H9 (cell line): ENCODE data around the gene LRRC15. TPM values are rescaled to one million over a fixed set of nuclear protein-coding genes. Genes with fewer than 3 reads are reported as not detected.

Experiments
- DNase-seq: peaks from one replicate; pipeline ENCODE4 v3.0.0-alpha.2; 2017
- H2AFZ ChIP-seq: one replicate; pipeline ENCODE4 v1.6.1; 2013; ENCODE audit warnings: mild to moderate bottlenecking, low read length, control low read depth, moderate library complexity
- H2AK5ac ChIP-seq: 2 replicates; pipeline ENCODE4 v1.6.1; 2013; ENCODE audit warnings: low read length, control low read depth, mixed read lengths; ENCODE audit not compliant: insufficient read length
- H2BK120ac ChIP-seq: one replicate; pipeline ENCODE4 v1.6.1; 2013; ENCODE audit warnings: low read depth, mild to moderate bottlenecking, low read length, control low read depth, inconsistent platforms; ENCODE audit not compliant: poor library complexity, severe bottlenecking
- H2BK12ac ChIP-seq: 2 replicates; pipeline ENCODE4 v1.6.1; 2013; ENCODE audit warnings: low read length, control low read depth, mixed read lengths, low read depth; ENCODE audit not compliant: insufficient read length
- H2BK15ac ChIP-seq: 2 replicates; pipeline ENCODE4 v1.6.1; 2013; ENCODE audit warnings: low read depth, low read length, control low read depth
- H2BK20ac ChIP-seq: one replicate; pipeline ENCODE4 v1.6.1; 2013; ENCODE audit warnings: low read depth, mild to moderate bottlenecking, low read length, control low read depth, inconsistent platforms; ENCODE audit not compliant: poor library complexity, severe bottlenecking
- H2BK5ac ChIP-seq: 2 replicates; pipeline ENCODE4 v1.6.1; 2013; ENCODE audit warnings: low read length, control low read depth, mixed read lengths; ENCODE audit not compliant: insufficient read length
- H3K14ac ChIP-seq: 2 replicates; pipeline ENCODE4 v1.6.1; 2013; ENCODE audit warnings: low read length, control low read depth; ENCODE audit not compliant: insufficient read depth
- H3K18ac ChIP-seq: 2 replicates; pipeline ENCODE4 v1.6.1; 2013; ENCODE audit warnings: low read depth, mild to moderate bottlenecking, mixed read lengths, low read length, control low read depth; ENCODE audit not compliant: insufficient read length
- H3K23ac ChIP-seq: 2 replicates; pipeline ENCODE4 v1.6.1; 2013; ENCODE audit warnings: low read length, control low read depth, mixed read lengths, low read depth; ENCODE audit not compliant: insufficient read length
- H3K23me2 ChIP-seq: 2 replicates; pipeline ENCODE4 v1.6.1; 2013; ENCODE audit warnings: low read depth, mild to moderate bottlenecking, mixed read lengths, low read length, control low read depth; ENCODE audit not compliant: insufficient read length, poor library complexity, severe bottlenecking
- H3K27ac ChIP-seq: 2 replicates; pipeline ENCODE4 v1.5.1; 2013; ENCODE audit warnings: low read length, control low read depth, mixed read lengths, low read depth; ENCODE audit not compliant: insufficient read length
- H3K27me3 ChIP-seq: 2 replicates; pipeline ENCODE4 v1.6.1; 2013; ENCODE audit warnings: low read length, control low read depth, inconsistent platforms; ENCODE audit not compliant: insufficient read depth
- H3K4ac ChIP-seq: 2 replicates; pipeline ENCODE4 v1.6.1; 2013; ENCODE audit warnings: low read depth, mild to moderate bottlenecking, control low read depth, inconsistent platforms, low read length, moderate library complexity
- H3K4me1 ChIP-seq: 2 replicates; pipeline ENCODE4 v1.6.1; 2013; ENCODE audit warnings: low read length, control low read depth, inconsistent platforms; ENCODE audit not compliant: insufficient read depth
- H3K4me2 ChIP-seq: 2 replicates; pipeline ENCODE4 v1.6.1; 2013; ENCODE audit warnings: low read length, control low read depth, mixed read lengths; ENCODE audit not compliant: insufficient read length, insufficient read depth
- H3K56ac ChIP-seq: 2 replicates; pipeline ENCODE4 v1.6.1; 2013; ENCODE audit warnings: low read depth, mild to moderate bottlenecking, mixed read lengths, low read length, control low read depth; ENCODE audit not compliant: insufficient read length
- H3K79me1 ChIP-seq: 2 replicates; pipeline ENCODE4 v1.6.1; 2013; ENCODE audit warnings: low read depth, mild to moderate bottlenecking, moderate library complexity, low read length, control low read depth, inconsistent platforms; ENCODE audit not compliant: insufficient read depth, poor library complexity, severe bottlenecking
- H3K79me2 ChIP-seq: 2 replicates; pipeline ENCODE4 v1.6.1; 2013; ENCODE audit warnings: low read length, control low read depth, inconsistent platforms; ENCODE audit not compliant: insufficient read depth
- H3K9ac ChIP-seq: 2 replicates; pipeline ENCODE4 v1.6.1; 2013; ENCODE audit warnings: low read length, control low read depth, mixed read lengths; ENCODE audit not compliant: insufficient read length; ENCODE audit errors: extremely low read depth
- H3K9me3 ChIP-seq: one replicate; pipeline ENCODE4 v1.6.1; 2013; ENCODE audit warnings: low read depth, low read length, inconsistent platforms; ENCODE audit not compliant: control insufficient read depth
- H3T11ph ChIP-seq: one replicate; pipeline ENCODE4 v1.6.1; 2013; ENCODE audit warnings: mild to moderate bottlenecking, low read length, control low read depth, inconsistent platforms
- H4K20me1 ChIP-seq: one replicate; pipeline ENCODE4 v1.6.1; 2013; ENCODE audit not compliant: control insufficient read depth, insufficient read length, insufficient read depth
- H4K5ac ChIP-seq: 2 replicates; pipeline ENCODE4 v1.6.1; 2013; ENCODE audit warnings: low read depth, mild to moderate bottlenecking, mixed read lengths, low read length, control low read depth; ENCODE audit not compliant: insufficient read length
- H4K8ac ChIP-seq: replicated peaks from 2 replicates; pipeline ENCODE4 v1.6.1; 2013; ENCODE audit warnings: low read length, control low read depth, mixed read lengths, low read depth; ENCODE audit not compliant: insufficient read length
- H4K91ac ChIP-seq: 2 replicates; pipeline ENCODE4 v1.6.1; 2013; ENCODE audit warnings: low read depth, mild to moderate bottlenecking, moderate library complexity, mixed read lengths, low read length, control low read depth; ENCODE audit not compliant: insufficient read length
- H3K27ac Mint-ChIP-seq, 3 experiments: 2 replicates in 2 of 3; 3 replicates in 1 of 3; pipeline ENCODE4 v1.8.0; 2020 to 2021; ENCODE audit warnings: mixed read lengths in 3 of 3, mild to moderate bottlenecking in 1 of 3, moderate library complexity in 1 of 3
- H3K27me3 Mint-ChIP-seq: 2 replicates; pipeline ENCODE4 v1.8.0; 2021; ENCODE audit warnings: low read depth, mild to moderate bottlenecking, moderate library complexity, mixed read lengths
- H3K36me3 Mint-ChIP-seq, 3 experiments: 2 replicates in 2 of 3; 3 replicates in 1 of 3; pipeline ENCODE4 v1.8.0; 2020 to 2021; ENCODE audit warnings: low read depth in 3 of 3, mixed read lengths in 3 of 3; ENCODE audit not compliant: insufficient read depth in 1 of 3
- H3K4me1 Mint-ChIP-seq, 2 experiments: 2 replicates each; pipeline ENCODE4 v1.8.0; 2020; ENCODE audit warnings: mixed read lengths in 2 of 2
- H3K4me3 Mint-ChIP-seq, 2 experiments: 2 replicates in 1 of 2; 3 replicates in 1 of 2; pipeline ENCODE4 v1.8.0; 2020 to 2021; ENCODE audit warnings: mild to moderate bottlenecking in 2 of 2, mixed read lengths in 2 of 2, moderate library complexity in 1 of 2
- H3K9me3 Mint-ChIP-seq, 2 experiments: 2 replicates in 1 of 2; 3 replicates in 1 of 2; pipeline ENCODE4 v1.8.0; 2020; ENCODE audit warnings: mild to moderate bottlenecking in 2 of 2, mixed read lengths in 2 of 2, moderate library complexity in 1 of 2
- WGBS: extraction: QIAGEN DNeasy Blood & Tissue Kit; methylation state at CpG from one replicate; pipeline ENCODE4 v1.1.7; 2013; ENCODE audit warnings: missing lambda C conversion rate, low lambda C conversion rate, mixed read lengths; ENCODE audit not compliant: insufficient read length; ENCODE audit errors: extremely low coverage; 5-methylcytosine and 5-hydroxymethylcytosine counted together
- total RNA-seq: library from RNA; stranded (reverse); gene quantifications from 2 replicates; pipeline ENCODE4 v1.2.1, GENCODE V29; 2021
- TF ChIP-seq, protein P1 (sequence below): fragments of 200-600 bp; sonication (generic); conservative IDR thresholded peaks from 3 replicates; pipeline ENCODE4 v1.8.0; 2021; ENCODE audit warnings: antibody characterized with exemption, mild to moderate bottlenecking

Gene LRRC15
- total RNA-seq, 1 experiment from 2014 or later = 0.07 TPM

DNA sequence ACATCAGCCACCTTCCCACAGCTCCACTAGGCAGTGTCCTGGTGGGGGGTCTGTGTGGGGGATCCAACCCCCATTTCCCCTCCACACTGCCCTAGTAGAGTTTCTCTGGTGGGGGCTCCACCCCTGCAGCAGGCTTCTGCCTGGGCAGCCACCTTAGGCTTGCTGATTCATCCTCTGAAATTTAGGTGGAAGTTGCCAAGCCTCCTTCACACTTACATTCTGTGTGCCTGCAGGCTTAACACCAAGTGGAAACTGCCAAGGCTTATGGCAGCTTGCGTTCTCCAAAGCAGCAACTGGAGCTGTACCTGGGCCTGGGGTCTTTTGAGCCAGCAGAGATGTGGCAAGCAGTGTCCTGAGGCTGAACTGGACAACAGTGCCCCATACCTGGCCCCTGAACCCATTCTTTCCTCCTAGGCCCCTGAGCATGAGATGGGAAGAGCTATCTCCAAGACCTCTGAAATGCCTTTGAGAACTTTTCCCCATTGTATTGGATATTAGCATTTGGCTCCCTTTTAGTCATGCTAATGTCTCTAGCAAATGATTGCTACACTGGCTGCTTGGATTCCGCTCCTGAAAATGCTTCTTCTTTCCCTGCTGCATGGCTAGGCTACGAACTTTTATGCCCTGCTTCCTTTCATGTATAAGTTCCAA lies 50.9 kb downstream of the LRRC15 start:
- H3K36me3 Mint-ChIP-seq = peaks cover 20 to 27% (median 20%) of the 10 kb centered on the region in 3 experiments
- no peaks in the 10 kb centered on the region; the same call in 1 of the 2 replicates for H3K4me1 ChIP-seq
- no peak overlapping the region for H4K5ac ChIP-seq
- H2BK5ac ChIP-seq = no peak overlapping the region
- H3K79me2 ChIP-seq = no peaks in the 10 kb centered on the region
- H3K27ac ChIP-seq = no peak overlapping the region
- no peak overlapping the region; a peak in 1 of 7 replicates for H3K27ac Mint-ChIP-seq
- H2BK20ac ChIP-seq = no peak overlapping the region
- no peak overlapping the region for H3K9ac ChIP-seq
- peaks cover 32 to 54% of the 10 kb centered on the region in 2 experiments for H3K9me3 Mint-ChIP-seq
- DNase-seq = no peak
- peaks cover 3% of the 10 kb centered on the region; the same call in 1 of the 2 replicates for H3K27me3 ChIP-seq
- H3K4me1 Mint-ChIP-seq = peaks cover 26 to 36% of the 10 kb centered on the region in 2 experiments
- no peak overlapping the region for H2BK15ac ChIP-seq
- no peak overlapping the region for H3K4me3 Mint-ChIP-seq
- no peak overlapping the region for H2BK120ac ChIP-seq
- peaks cover 21% of the 10 kb centered on the region for H3K9me3 ChIP-seq
- no peak overlapping the region for H4K8ac ChIP-seq
- WGBS = no CpG with 5 or more reads among the region's 3 CpGs
- H3T11ph ChIP-seq = no peak overlapping the region
- no peaks in the 10 kb centered on the region for H3K23me2 ChIP-seq
- no peak overlapping the region for H2BK12ac ChIP-seq
- H3K56ac ChIP-seq = no peak overlapping the region
- TF ChIP-seq, protein P1, sequence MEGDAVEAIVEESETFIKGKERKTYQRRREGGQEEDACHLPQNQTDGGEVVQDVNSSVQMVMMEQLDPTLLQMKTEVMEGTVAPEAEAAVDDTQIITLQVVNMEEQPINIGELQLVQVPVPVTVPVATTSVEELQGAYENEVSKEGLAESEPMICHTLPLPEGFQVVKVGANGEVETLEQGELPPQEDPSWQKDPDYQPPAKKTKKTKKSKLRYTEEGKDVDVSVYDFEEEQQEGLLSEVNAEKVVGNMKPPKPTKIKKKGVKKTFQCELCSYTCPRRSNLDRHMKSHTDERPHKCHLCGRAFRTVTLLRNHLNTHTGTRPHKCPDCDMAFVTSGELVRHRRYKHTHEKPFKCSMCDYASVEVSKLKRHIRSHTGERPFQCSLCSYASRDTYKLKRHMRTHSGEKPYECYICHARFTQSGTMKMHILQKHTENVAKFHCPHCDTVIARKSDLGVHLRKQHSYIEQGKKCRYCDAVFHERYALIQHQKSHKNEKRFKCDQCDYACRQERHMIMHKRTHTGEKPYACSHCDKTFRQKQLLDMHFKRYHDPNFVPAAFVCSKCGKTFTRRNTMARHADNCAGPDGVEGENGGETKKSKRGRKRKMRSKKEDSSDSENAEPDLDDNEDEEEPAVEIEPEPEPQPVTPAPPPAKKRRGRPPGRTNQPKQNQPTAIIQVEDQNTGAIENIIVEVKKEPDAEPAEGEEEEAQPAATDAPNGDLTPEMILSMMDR = no peak
- H3K14ac ChIP-seq = no peak overlapping the region
- no peak overlapping the region for H2AFZ ChIP-seq
- no peak overlapping the region for H2AK5ac ChIP-seq
- peaks cover 63% of the 10 kb centered on the region for H3K27me3 Mint-ChIP-seq
- no peak overlapping the region for H3K23ac ChIP-seq
- H3K18ac ChIP-seq = no peak overlapping the region
- no peaks in the 10 kb centered on the region for H3K79me1 ChIP-seq
- H4K20me1 ChIP-seq = no peaks in the 10 kb centered on the region
- H3K4ac ChIP-seq = no peak overlapping the region
- no peak overlapping the region for H3K4me2 ChIP-seq
- no peak overlapping the region for H4K91ac ChIP-seq
